HG03060 (cell line): Measurements from ENCODE around the gene PARD3B.

ENCODE experiments used
- ATAC-seq: cut with Tn5 transposase; IDR thresholded peaks from one replicate; pipeline ENCODE4 v1.9.1; 2021; ENCODE audit warnings: low read depth, moderate number of reproducible peaks; ENCODE audit not compliant: unreplicated experiment

The PARD3B gene

GRCh38 chr2:205607146-205607545 is 1061.9 kb downstream of the PARD3B start:
- no peak for ATAC-seq

GRCh38 chr2:205609113-205609512 is 1063.8 kb downstream of the PARD3B start:
- ATAC-seq: no peak

GRCh38 chr2:205610437-205610836 is 1065.2 kb downstream of the PARD3B start:
- no peak for ATAC-seq

- no peak for ATAC-seq
Observed at GRCh38 chr2:205612636-205613035, 1067.4 kb downstream of the PARD3B start.

GRCh38 chr2:205613970-205614559 is 1068.8 kb downstream of the PARD3B start:
- no peak for ATAC-seq

- ATAC-seq: no peak
Observed at GRCh38 chr2:205614965-205615364, 1069.7 kb downstream of the PARD3B start.

- ATAC-seq: no peak
Observed at GRCh38 chr2:205617905-205618304, 1072.6 kb downstream of the PARD3B start.

GRCh38 chr2:205619600-205619999 is 1074.3 kb downstream of the PARD3B start:
- ATAC-seq: no peak

- ATAC-seq: no peak
Observed at GRCh38 chr2:205627085-205627484, 1081.8 kb downstream of the PARD3B start.

GRCh38 chr2:205628422-205628821 is 1083.1 kb downstream of the PARD3B start:
- no peak for ATAC-seq

- no peak for ATAC-seq
Observed at GRCh38 chr2:205629091-205629776, 1084.0 kb downstream of the PARD3B start.

GRCh38 chr2:205633994-205634393 is 1088.7 kb downstream of the PARD3B start:
- no peak for ATAC-seq

GRCh38 chr2:205636549-205637319 is 1091.5 kb downstream of the PARD3B start:
- no peak for ATAC-seq

GRCh38 chr2:205637320-205637602 is 1092.0 kb downstream of the PARD3B start:
- ATAC-seq: no peak

- no peak for ATAC-seq
Observed at GRCh38 chr2:205637779-205638503, 1092.7 kb downstream of the PARD3B start.

GRCh38 chr2:205640716-205641115 is 1095.4 kb downstream of the PARD3B start:
- ATAC-seq: peak; percentile 60

- no peak for ATAC-seq
Observed at GRCh38 chr2:205642599-205643356, 1097.5 kb downstream of the PARD3B start.

- no peak for ATAC-seq
Observed at GRCh38 chr2:205643391-205643885, 1098.2 kb downstream of the PARD3B start.

- ATAC-seq: no peak
Observed at GRCh38 chr2:205644018-205644417, 1098.7 kb downstream of the PARD3B start.

GRCh38 chr2:205646680-205647079 is 1101.4 kb downstream of the PARD3B start:
- peak; percentile 98 for ATAC-seq
